ENCODE data around the gene ADAMTSL4.
"Not testable (repeated sequence)": the region's sequence is repeated elsewhere in the genome, so short reads cannot be mapped to it uniquely, and the experiment has no call there.

The ADAMTSL4 gene

DNA sequence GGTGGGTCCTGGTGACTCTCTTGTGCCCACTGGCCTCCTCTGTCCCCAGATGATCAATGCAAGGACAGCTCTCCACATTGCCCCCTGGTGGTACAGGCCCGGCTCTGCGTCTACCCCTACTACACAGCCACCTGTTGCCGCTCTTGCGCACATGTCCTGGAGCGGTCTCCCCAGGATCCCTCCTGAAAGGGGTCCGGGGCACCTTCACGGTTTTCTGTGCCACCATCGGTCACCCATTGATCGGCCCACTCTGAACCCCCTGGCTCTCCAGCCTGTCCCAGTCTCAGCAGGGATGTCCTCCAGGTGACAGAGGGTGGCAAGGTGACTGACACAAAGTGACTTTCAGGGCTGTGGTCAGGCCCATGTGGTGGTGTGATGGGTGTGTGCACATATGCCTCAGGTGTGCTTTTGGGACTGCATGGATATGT is 10.8 kb downstream of the ADAMTSL4 start:
- Mint-ChIP-seq H3K9me3 (no peaks in the 10 kb centered on the region), H3K27ac (ENCODE audit: low read depth) (peak overlapping the region; percentile 97), H3K4me3 (peak overlapping the region; percentile 85), H3K4me1 (peaks cover 48% of the 10 kb centered on the region), H3K27me3 (no peaks in the 10 kb centered on the region), H3K36me3 (ENCODE audit: insufficient read depth) (peaks cover 26% of the 10 kb centered on the region)
- DNase-seq (ENCODE audit: low spot score in 2 of 2) (peak; percentile 56 to 61), ATAC-seq (replicated peaks; ENCODE audit: extremely low read depth, poor library complexity, severe bottlenecking) (no peak)

DNA sequence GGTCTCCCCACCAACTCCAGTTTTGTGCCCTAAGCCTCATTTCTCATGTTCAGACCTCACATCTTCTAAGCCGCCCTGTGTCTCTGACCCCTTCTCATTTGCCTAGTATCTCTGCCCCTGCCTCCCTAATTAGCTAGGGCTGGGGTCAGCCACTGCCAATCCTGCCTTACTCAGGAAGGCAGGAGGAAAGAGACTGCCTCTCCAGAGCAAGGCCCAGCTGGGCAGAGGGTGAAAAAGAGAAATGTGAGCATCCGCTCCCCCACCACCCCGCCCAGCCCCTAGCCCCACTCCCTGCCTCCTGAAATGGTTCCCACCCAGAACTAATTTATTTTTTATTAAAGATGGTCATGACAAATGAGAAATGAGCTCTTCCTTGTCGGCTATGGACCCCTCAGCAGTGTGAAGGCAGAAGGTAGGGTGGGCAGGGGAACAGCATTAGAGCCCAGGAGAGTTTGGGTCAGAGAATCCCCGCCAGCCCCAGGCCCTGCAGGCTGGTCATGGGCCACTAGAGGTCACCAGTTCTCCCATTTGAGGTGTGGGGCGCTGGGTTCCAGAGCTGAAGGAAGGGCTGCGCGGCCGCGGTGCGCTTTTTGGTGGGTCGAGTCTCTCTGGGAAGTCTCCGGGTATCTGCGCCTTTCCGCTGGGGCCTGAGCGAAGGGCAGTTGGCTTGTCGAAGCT is 11.5 kb downstream of the ADAMTSL4 start:
- Mint-ChIP-seq H3K4me3 (peak overlapping the region; percentile 85), H3K27me3 (no peaks in the 10 kb centered on the region), H3K27ac (ENCODE audit: low read depth) (peak overlapping the region; percentile 97), H3K4me1 (peaks cover 45% of the 10 kb centered on the region), H3K9me3 (no peaks in the 10 kb centered on the region), H3K36me3 (ENCODE audit: insufficient read depth) (peaks cover 23% of the 10 kb centered on the region)
- peak; percentile 29 for ATAC-seq (replicated peaks; ENCODE audit: extremely low read depth, poor library complexity, severe bottlenecking)
- DNase-seq (ENCODE audit: low spot score in 2 of 2): peak; percentile 67 to 71

DNA sequence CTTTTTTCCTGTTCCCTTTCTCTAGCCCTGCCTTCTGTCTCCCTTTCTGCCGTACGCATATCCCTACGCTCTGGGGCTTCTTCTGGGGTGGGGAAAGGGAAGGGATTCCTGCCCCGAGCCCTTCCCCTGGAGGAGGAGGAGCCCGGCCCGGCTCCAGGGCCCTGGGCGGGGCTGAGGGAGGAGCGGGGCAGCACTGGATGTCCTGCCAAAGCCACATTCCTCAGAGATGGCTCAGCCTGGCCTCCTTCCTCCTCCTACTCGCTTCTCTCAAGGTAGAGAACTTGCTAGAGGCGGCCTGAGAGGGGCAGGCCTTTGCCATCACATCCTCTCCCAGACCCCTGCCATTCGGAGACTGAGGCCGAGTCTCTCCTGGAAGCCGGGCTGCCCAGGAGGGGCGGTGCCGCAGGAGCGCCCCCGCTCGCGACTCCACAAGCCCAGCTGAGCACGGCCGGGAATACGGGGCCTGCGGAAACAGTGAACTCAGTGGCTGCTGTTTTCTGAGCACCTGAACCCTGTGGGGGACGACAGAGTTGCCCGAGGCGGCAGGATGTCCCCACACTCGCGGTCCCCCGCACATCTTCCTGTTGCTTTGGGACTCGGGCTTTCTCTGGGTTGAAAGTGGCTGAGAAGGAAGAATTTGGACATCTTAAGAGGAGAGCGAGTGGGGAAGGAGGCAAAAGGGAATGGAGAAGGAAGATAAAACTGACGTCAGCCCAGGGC is 12.2 kb downstream of the ADAMTSL4 start:
- DNase-seq (ENCODE audit: low spot score in 2 of 2) (peak; percentile 54 to 55), ATAC-seq (replicated peaks; ENCODE audit: extremely low read depth, poor library complexity, severe bottlenecking) (peak; percentile 26)
- peaks cover 45% of the 10 kb centered on the region for H3K4me1 Mint-ChIP-seq
- no peaks in the 10 kb centered on the region for H3K9me3 Mint-ChIP-seq
- peaks cover 26% of the 10 kb centered on the region for H3K36me3 Mint-ChIP-seq (ENCODE audit: insufficient read depth)
- peak overlapping the region; percentile 85 for H3K4me3 Mint-ChIP-seq
- no peaks in the 10 kb centered on the region for H3K27me3 Mint-ChIP-seq
- peak overlapping the region; percentile 97 for H3K27ac Mint-ChIP-seq (ENCODE audit: low read depth)

DNA sequence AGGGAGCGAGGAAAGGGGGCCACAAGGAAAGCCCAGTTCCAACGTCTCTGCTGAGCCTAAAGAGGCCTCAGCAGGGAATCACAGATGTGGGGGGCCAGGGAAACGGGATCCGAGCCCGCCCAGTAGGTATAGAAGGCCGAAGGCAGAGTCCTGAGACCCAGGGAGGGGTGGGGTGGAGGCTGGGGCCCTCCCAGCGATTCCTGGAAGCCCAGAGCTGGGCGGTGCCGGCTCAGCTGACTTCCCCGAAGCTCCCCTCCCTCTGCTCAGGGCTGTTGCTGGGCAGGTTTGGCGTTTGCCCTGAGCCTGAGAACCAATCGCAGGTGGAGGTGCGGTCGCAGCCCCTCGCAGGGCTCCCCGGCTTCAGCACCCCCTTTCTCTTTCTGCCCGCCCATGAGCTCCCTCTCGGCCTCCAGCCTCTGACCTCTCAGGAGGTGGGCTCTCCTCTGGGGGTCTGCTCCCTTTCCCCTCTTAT is 12.8 kb downstream of the ADAMTSL4 start:
- Mint-ChIP-seq H3K4me1 (peaks cover 51% of the 10 kb centered on the region), H3K27me3 (no peaks in the 10 kb centered on the region), H3K4me3 (peak overlapping the region; percentile 85), H3K27ac (ENCODE audit: low read depth) (peak overlapping the region; percentile 97), H3K36me3 (ENCODE audit: insufficient read depth) (peaks cover 26% of the 10 kb centered on the region), H3K9me3 (no peaks in the 10 kb centered on the region)
- ATAC-seq (replicated peaks; ENCODE audit: extremely low read depth, poor library complexity, severe bottlenecking): peak; percentile 40
- peak; percentile 57 to 60 for DNase-seq (ENCODE audit: low spot score in 2 of 2)

DNA sequence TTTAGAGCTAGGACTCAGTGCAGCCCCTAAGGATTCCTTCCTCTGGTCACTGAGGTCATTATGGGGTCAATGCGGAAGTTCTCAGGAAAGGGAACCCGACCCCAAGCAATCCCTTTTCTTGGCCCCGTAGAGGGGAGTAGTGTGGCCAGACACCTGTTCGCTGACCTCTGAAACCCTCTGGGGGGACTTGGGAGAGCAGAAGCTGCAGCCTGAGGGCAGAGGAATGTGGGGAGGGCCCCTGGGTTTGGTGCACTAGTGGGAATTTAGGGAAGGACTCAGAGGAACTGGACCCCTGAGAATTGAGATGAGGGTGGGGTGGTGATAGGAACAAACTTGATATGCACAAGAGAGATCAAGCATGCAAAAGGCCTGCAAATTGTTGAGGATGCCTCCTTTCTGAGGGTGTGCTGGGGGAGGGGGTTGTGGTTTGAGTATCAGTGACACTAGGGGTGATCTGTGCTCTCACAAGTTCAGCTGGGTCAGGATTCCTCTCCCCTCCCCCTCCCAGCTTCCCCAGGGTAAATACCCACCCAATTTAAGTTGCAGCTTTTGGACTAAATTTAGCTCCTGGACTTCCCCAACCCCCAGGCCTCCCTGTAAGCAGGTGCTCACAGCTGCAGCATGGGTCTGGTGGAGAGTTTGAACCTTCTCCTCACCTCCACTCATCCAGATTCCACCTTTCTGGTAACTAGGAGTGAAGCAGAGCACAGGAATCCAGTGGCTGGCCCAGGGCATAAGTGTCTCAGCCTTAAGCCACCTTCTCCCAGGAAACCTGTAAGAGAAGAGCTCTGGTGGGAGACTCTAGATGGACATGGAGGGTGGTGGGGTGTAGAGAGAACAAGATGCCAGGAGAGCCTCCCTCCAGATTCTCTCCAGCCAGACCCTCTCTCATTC is 13.5 kb downstream of the ADAMTSL4 start:
- peak; percentile 26 for ATAC-seq (replicated peaks; ENCODE audit: extremely low read depth, poor library complexity, severe bottlenecking)
- peak overlapping the region; percentile 97 for H3K27ac Mint-ChIP-seq (ENCODE audit: low read depth)
- H3K4me1 Mint-ChIP-seq: peaks cover 58% of the 10 kb centered on the region
- H3K9me3 Mint-ChIP-seq: no peaks in the 10 kb centered on the region
- H3K27me3 Mint-ChIP-seq: no peaks in the 10 kb centered on the region
- DNase-seq (ENCODE audit: low spot score in 2 of 2): peak in 1 of 2 donors; percentile 53
- H3K4me3 Mint-ChIP-seq: peak overlapping the region; percentile 85
- H3K36me3 Mint-ChIP-seq (ENCODE audit: insufficient read depth): peaks cover 28% of the 10 kb centered on the region

DNA sequence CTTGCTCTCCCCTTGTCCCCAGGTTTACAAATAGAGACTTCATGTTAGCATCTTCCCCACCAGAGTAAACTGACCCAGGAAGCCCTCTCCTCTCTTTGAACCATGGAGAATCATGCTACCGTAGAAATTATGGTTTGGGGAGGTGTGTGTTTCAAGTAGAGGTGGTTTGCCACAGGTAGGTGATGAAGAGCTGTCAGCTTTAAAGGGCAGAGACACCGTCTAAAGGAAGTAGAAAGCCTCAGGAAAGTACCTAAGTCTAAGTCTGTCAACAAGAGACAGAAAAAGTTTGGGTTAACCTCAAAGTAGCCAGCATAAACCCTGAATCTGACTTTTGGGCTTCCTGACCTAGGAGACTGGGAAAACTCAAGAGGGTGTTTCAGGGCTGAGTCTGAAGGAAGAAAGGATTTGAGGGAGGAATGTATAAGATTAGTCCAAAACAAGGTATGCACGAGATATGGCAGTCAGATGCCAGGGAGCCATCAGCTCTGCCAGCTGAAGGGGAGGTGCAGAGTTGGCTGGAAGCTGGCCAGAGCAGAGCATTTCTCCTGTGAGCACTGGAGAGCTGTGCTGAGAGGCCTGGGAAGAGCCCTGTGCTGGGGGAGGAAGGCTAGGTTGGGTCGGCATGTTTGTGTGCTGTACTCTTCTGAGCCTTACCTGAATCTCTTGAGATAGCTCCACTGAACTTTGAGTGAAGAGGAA is 14.3 kb downstream of the ADAMTSL4 start:
- peak in 1 of 2 donors; percentile 49 for DNase-seq (ENCODE audit: low spot score in 2 of 2)
- H3K27me3 Mint-ChIP-seq: no peaks in the 10 kb centered on the region
- peaks cover 32% of the 10 kb centered on the region for H3K36me3 Mint-ChIP-seq (ENCODE audit: insufficient read depth)
- peaks cover 66% of the 10 kb centered on the region for H3K4me1 Mint-ChIP-seq
- ATAC-seq (replicated peaks; ENCODE audit: extremely low read depth, poor library complexity, severe bottlenecking): peak; percentile 64
- peak overlapping the region; percentile 85 for H3K4me3 Mint-ChIP-seq
- peak overlapping the region; percentile 97 for H3K27ac Mint-ChIP-seq (ENCODE audit: low read depth)
- H3K9me3 Mint-ChIP-seq: no peaks in the 10 kb centered on the region

DNA sequence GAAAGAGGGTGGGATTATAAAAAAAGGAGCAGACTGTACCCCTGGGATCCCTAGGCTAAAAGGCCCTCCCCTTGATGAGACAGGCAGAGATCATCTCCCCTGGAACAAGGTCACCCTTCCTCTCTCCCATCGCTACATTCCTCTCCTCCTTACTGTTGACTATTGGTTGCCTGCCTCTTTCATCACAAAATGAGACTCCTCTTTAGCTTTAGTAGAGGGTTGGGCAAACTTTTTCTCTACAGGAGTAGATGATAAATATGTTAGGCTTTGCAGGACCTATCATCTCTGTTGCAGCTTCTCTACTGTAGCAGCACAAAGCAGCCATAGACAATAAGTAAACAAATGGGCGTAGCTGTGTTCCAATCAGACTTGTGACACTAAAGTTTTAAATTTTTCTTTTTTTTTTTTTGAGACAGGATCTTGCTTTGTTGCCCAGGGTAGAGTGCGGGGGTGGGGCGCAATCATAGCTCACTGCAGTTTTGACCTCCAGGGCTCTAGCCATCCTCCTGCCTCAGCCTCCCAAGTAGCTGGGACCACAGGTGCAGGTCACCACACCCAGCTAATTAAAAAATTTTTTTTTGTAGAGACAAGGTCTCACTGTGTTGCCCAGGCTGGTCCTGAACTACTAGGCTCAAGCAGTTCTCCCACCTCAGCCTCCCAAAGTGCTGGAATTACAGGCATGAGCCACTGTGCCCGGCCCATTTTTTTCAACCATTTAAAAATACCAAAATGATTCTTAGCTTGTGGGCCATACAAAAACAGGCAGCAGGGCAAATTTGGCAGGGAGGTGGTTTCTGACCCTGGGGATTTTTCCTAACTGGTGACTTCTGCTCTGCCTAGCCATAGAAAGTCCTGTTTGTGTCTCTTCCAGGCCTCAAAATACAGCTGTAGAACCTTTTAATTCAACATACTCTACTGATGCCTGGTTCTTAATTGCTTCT is 15.1 kb downstream of the ADAMTSL4 start:
- peak overlapping the region; percentile 85 for H3K4me3 Mint-ChIP-seq
- peaks cover 37% of the 10 kb centered on the region for H3K36me3 Mint-ChIP-seq (ENCODE audit: insufficient read depth)
- no peak for ATAC-seq (replicated peaks; ENCODE audit: extremely low read depth, poor library complexity, severe bottlenecking)
- DNase-seq (ENCODE audit: low spot score in 2 of 2): no peak
- H3K27me3 Mint-ChIP-seq: no peaks in the 10 kb centered on the region
- H3K4me1 Mint-ChIP-seq: peaks cover 74% of the 10 kb centered on the region
- peak overlapping the region; percentile 97 for H3K27ac Mint-ChIP-seq (ENCODE audit: low read depth)
- no peaks in the 10 kb centered on the region for H3K9me3 Mint-ChIP-seq

DNA sequence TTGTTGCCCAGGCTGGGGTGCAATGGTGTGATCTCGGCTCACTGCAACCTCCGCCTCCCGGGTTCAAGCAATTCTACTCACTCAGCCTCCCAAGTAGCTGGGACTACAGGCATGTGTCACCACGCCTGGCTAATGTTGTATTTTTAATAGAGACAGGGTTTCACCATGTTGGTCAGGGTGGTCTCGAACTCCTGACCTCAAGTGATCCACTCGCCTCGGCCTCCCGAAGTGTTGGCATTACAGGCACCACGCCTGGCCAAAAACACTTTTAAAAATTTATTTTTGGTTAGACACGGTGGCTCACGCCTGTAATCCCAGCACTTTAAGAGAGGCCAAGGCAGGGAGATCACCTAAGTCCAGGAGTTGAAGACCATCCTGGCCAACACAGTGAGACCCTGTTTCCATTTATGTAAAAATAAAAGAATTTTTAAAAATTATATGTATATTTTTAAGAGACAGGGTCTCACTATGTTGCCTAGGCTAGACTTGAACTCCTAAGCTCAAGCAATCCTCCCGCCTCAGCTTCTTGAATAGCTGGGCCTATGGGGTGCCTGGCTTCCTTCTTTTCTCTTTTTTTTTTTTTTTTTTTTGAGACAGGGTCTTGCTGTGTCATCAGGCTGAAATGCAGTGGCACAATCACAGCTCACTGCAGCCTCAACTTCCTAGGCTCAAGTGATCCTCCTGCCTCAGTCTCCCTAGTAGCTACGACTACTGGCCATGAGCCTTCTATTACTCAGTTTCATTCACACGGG is 16.2 kb downstream of the ADAMTSL4 start:
- ATAC-seq (replicated peaks; ENCODE audit: extremely low read depth, poor library complexity, severe bottlenecking); DNase-seq (ENCODE audit: low spot score in 2 of 2); H3K27me3 Mint-ChIP-seq; H3K9me3 Mint-ChIP-seq: not testable (repeated sequence)
- Mint-ChIP-seq H3K36me3 (ENCODE audit: insufficient read depth) (peaks cover 47% of the 10 kb centered on the region), H3K27ac (ENCODE audit: low read depth) (peak overlapping the region; percentile 93), H3K4me3 (peak overlapping the region; percentile 31), H3K4me1 (peaks cover 78% of the 10 kb centered on the region)

DNA sequence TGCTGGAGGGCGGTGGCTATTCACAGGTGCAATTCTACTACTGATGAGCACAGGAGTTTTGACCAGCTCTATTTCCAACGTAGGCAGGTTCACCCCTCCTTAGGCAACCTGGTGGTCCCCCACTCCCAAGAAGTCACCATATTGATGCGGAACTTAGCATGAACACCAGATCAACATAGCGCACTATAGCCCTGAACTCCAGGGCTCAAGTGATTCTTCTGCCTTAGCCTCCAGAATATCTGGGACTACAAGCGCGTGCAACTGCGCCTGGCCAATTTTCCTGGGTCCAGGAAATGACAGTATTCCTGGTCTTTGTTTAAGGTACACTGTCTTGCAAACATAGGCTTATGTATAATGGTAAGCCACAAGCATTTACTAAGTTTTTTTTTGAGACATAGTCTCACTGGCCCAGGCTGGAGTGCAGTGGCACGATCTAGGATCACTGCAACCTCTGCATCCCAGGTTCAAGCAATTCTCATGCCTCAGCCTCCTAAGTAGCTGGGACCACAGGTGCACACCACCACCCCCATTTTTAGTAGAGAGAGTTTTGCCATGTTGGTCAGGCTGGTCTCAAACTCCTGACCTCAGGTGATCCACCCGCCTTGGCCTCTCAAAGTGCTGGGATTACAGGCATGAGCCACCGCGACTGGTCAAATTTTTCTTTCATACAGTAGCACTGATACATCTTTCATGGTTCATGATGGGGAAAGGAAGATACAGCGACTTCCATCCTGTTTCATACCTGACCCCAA is 17.6 kb downstream of the ADAMTSL4 start:
- DNase-seq (ENCODE audit: low spot score in 2 of 2): no peak
- Mint-ChIP-seq H3K4me1 (peaks cover 75% of the 10 kb centered on the region), H3K36me3 (ENCODE audit: insufficient read depth) (peaks cover 56% of the 10 kb centered on the region), H3K9me3 (no peaks in the 10 kb centered on the region), H3K4me3 (peak overlapping the region; percentile 99), H3K27ac (ENCODE audit: low read depth) (peak overlapping the region; percentile 93), H3K27me3 (no peaks in the 10 kb centered on the region)
- no peak for ATAC-seq (replicated peaks; ENCODE audit: extremely low read depth, poor library complexity, severe bottlenecking)

DNA sequence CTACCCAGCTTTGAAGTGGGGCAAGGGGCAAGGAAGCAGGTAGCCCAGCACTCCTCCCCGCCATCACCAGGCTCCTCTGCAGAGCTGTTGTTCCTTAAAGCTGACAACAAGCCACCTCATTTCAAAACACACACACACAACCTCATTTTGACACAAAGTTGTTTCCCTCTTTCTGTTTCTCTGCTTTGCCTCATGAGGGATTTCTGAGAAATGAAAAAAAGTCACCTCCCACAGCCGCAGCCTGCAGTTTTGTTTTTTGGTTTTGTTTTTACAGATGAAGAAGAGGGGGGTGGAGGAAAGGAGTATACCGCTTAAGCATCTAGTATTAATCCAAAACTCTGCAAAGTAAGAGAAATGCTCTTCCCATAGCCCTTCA is 18.1 kb downstream of the ADAMTSL4 start:
- DNase-seq (ENCODE audit: low spot score in 2 of 2) (peak in 1 of 2 donors; percentile 66), ATAC-seq (replicated peaks; ENCODE audit: extremely low read depth, poor library complexity, severe bottlenecking) (peak; percentile 30)
- H3K36me3 Mint-ChIP-seq (ENCODE audit: insufficient read depth): peaks cover 60% of the 10 kb centered on the region
- no peaks in the 10 kb centered on the region for H3K27me3 Mint-ChIP-seq
- H3K9me3 Mint-ChIP-seq: no peaks in the 10 kb centered on the region
- H3K27ac Mint-ChIP-seq (ENCODE audit: low read depth): peak overlapping the region; percentile 93
- peaks cover 71% of the 10 kb centered on the region for H3K4me1 Mint-ChIP-seq
- peak overlapping the region; percentile 99 for H3K4me3 Mint-ChIP-seq

Measured in central memory CD8-positive, alpha-beta T cell (primary cell).